Heart left ventricle (tissue), 13 donors: ENCODE results near the gene PPP1R3D.

ENCODE experiments used
- POLR2A ChIP-seq, 2 donors: fragments of 450-650 bp; IDR thresholded peaks; one replicate each; pipeline ENCODE4 v1.6.1; 2017; ENCODE audit warnings: antibody characterized with exemption in 2 of 2, mild to moderate bottlenecking in 2 of 2, moderate library complexity in 2 of 2
- TF ChIP-seq, protein P1 (sequence below), 12 donors: fragments of 200-600 bp; sonication (generic) in 4 of 12; IDR thresholded peaks; one replicate each; pipeline versions ENCODE4 v1.5.0 to v1.8.0; 2018 to 2022; ENCODE audit warnings: antibody characterized with exemption in 12 of 12, mild to moderate bottlenecking in 5 of 12
- donor health status: ischemic (EF 13 %, LVEDD 7.1; RV severe dilation, severe dysfunction).
- donor health status: DM: no; HTN: yes; CAD: no.
- donor health status: DM: no; HTN: no; CAD: no.
- donor health status: ischemic (EF 25% LVEDD 6.9; RV normal size, moderate dysfunction).
- donor health status: ischemic (EF 25% LVEDD 5.7; RV mildly dilated, moderate dysfunction).
- donor health status: ischemic (EF 35%, LVEDD 5.7; RV mildly dilated, moderate dysfunction).
- donor health status: nonischemic (EF 11% LVEDD 7.7; RV severe dilation, severe dysfunction).
- donor health status: DM: yes; HTN: yes; CAD: no.
- donor health status: PGD.
- donor health status: ischemic (EF 29% LVEDD 5.4; RV normal size, mild dysfunction).
- donor health status: nonischemic (EF 23%, LVEDD 6.1; RV moderate dilation, normal function).

DNA sequence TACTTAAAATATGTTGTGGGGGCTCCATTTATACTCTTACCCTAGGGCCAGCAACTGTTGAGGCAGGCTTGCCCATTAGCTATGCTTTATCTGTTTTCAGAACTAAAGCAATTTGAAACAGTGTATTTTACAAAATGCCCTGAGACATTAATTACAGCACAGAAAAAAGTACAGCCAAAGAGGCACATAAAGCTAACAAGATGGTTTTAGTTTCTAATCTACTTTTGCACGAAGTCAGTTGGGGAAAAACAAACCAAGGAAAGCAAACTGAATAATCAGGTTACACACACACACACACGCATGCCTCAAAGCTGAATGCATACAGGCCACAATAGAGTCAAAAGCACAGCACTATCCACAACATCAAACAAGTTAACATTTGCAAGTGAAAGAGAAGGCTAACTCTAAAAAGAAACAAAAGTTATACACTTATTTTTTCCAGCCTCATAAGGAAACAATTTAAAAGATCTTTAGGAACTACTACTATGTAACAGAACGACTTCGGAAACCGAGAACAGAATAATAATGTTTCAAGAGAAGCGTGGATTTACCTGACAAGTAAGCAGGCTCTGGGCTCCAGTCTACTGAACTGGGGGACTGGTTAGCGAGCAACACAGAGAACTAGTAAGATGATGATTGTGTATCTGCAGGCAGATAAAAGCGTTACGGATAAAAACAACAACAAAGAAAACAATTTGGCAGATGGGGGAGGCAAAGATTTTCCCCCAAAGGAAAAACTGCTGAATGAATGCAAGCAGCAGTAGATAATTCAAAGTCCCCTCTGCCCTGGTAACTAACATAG lies 8.4 kb downstream of the PPP1R3D start:
- TF ChIP-seq, protein P1, sequence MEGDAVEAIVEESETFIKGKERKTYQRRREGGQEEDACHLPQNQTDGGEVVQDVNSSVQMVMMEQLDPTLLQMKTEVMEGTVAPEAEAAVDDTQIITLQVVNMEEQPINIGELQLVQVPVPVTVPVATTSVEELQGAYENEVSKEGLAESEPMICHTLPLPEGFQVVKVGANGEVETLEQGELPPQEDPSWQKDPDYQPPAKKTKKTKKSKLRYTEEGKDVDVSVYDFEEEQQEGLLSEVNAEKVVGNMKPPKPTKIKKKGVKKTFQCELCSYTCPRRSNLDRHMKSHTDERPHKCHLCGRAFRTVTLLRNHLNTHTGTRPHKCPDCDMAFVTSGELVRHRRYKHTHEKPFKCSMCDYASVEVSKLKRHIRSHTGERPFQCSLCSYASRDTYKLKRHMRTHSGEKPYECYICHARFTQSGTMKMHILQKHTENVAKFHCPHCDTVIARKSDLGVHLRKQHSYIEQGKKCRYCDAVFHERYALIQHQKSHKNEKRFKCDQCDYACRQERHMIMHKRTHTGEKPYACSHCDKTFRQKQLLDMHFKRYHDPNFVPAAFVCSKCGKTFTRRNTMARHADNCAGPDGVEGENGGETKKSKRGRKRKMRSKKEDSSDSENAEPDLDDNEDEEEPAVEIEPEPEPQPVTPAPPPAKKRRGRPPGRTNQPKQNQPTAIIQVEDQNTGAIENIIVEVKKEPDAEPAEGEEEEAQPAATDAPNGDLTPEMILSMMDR (IDR thresholded peaks at IDR 0.05), result no peak
- TF ChIP-seq POLR2A (IDR thresholded peaks at IDR 0.05), result no peak
